ENCODE results near the gene STXBP1. TPM values are rescaled to one million over a fixed set of nuclear protein-coding genes. Genes with fewer than 3 reads are reported as not detected.

Gene STXBP1
- total RNA-seq, 1 donor from 2014 or later: 44.9 TPM

GRCh38 chr9:127640908-127641545, 28.9 kb downstream of the STXBP1 start:
- no peaks in the 10 kb centered on the region for H3K27me3 Mint-ChIP-seq (ENCODE audit: unreplicated experiment)
- no peaks in the 10 kb centered on the region for H3K9me3 Mint-ChIP-seq (ENCODE audit: unreplicated experiment)
- peaks cover 2% of the 10 kb centered on the region for H3K36me3 Mint-ChIP-seq (ENCODE audit: unreplicated experiment)
- no peak for DNase-seq (ENCODE audit: extremely low spot score, unreplicated experiment)
- H3K4me3 Mint-ChIP-seq (ENCODE audit: unreplicated experiment): no peak overlapping the region
- TF ChIP-seq CTCF (IDR thresholded peaks at IDR 0.05): no peak
- peaks cover 22% of the 10 kb centered on the region for H3K4me1 Mint-ChIP-seq (ENCODE audit: unreplicated experiment)
- H3K27ac Mint-ChIP-seq (ENCODE audit: unreplicated experiment): no peak overlapping the region

GRCh38 chr9:127642082-127642740, 30.1 kb downstream of the STXBP1 start:
- Mint-ChIP-seq H3K36me3 (ENCODE audit: unreplicated experiment) (peaks cover 2% of the 10 kb centered on the region), H3K27me3 (ENCODE audit: unreplicated experiment) (no peaks in the 10 kb centered on the region), H3K4me3 (ENCODE audit: unreplicated experiment) (no peak overlapping the region), H3K9me3 (ENCODE audit: unreplicated experiment) (no peaks in the 10 kb centered on the region), H3K4me1 (ENCODE audit: unreplicated experiment) (peaks cover 22% of the 10 kb centered on the region), H3K27ac (ENCODE audit: unreplicated experiment) (no peak overlapping the region)
- no peak for TF ChIP-seq CTCF (IDR thresholded peaks at IDR 0.05)
- no peak for DNase-seq (ENCODE audit: extremely low spot score, unreplicated experiment)

GRCh38 chr9:127644146-127644827, 32.2 kb downstream of the STXBP1 start:
- no peak overlapping the region for H3K4me3 Mint-ChIP-seq (ENCODE audit: unreplicated experiment)
- DNase-seq (ENCODE audit: extremely low spot score, unreplicated experiment): no peak
- no peak overlapping the region for H3K27ac Mint-ChIP-seq (ENCODE audit: unreplicated experiment)
- H3K9me3 Mint-ChIP-seq (ENCODE audit: unreplicated experiment): no peaks in the 10 kb centered on the region
- H3K27me3 Mint-ChIP-seq (ENCODE audit: unreplicated experiment): no peaks in the 10 kb centered on the region
- H3K4me1 Mint-ChIP-seq (ENCODE audit: unreplicated experiment): peaks cover 17% of the 10 kb centered on the region
- TF ChIP-seq CTCF (IDR thresholded peaks at IDR 0.05): no peak
- peaks cover 2% of the 10 kb centered on the region for H3K36me3 Mint-ChIP-seq (ENCODE audit: unreplicated experiment)

GRCh38 chr9:127644943-127645342, 32.9 kb downstream of the STXBP1 start:
- TF ChIP-seq CTCF (IDR thresholded peaks at IDR 0.05): no peak
- Mint-ChIP-seq H3K4me1 (ENCODE audit: unreplicated experiment) (peaks cover 17% of the 10 kb centered on the region), H3K4me3 (ENCODE audit: unreplicated experiment) (no peak overlapping the region), H3K27ac (ENCODE audit: unreplicated experiment) (no peak overlapping the region), H3K9me3 (ENCODE audit: unreplicated experiment) (no peaks in the 10 kb centered on the region), H3K36me3 (ENCODE audit: unreplicated experiment) (peaks cover 2% of the 10 kb centered on the region), H3K27me3 (ENCODE audit: unreplicated experiment) (no peaks in the 10 kb centered on the region)
- DNase-seq (ENCODE audit: extremely low spot score, unreplicated experiment): no peak

- no peak for DNase-seq (ENCODE audit: extremely low spot score, unreplicated experiment)
- H3K36me3 Mint-ChIP-seq (ENCODE audit: unreplicated experiment): peaks cover 6% of the 10 kb centered on the region
- peaks cover 8% of the 10 kb centered on the region for H3K4me1 Mint-ChIP-seq (ENCODE audit: unreplicated experiment)
- H3K27ac Mint-ChIP-seq (ENCODE audit: unreplicated experiment): no peak overlapping the region
- TF ChIP-seq CTCF (IDR thresholded peaks at IDR 0.05): no peak
- no peaks in the 10 kb centered on the region for H3K27me3 Mint-ChIP-seq (ENCODE audit: unreplicated experiment)
- H3K9me3 Mint-ChIP-seq (ENCODE audit: unreplicated experiment): no peaks in the 10 kb centered on the region
- H3K4me3 Mint-ChIP-seq (ENCODE audit: unreplicated experiment): no peak overlapping the region
These were observed 35.4 kb downstream of the STXBP1 start for GRCh38 chr9:127647451-127647850.

Measured in osteocyte (in vitro differentiated cells).